Measurements from ENCODE around the gene PAX6. TPM values are rescaled to one million over a fixed set of nuclear protein-coding genes. Genes with fewer than 3 reads are reported as not detected.
"Not testable (repeated sequence)": the region's sequence is repeated elsewhere in the genome, so short reads cannot be mapped to it uniquely, and the experiment has no call there.

The PAX6 gene
- total RNA-seq, 1 donor from 2014 or later = 0.10 TPM

GRCh38 chr11:31767685-31768084, 43.4 kb downstream of the PAX6 start:
- DNase-seq = no peak

GRCh38 chr11:31767066-31767465, 44.1 kb downstream of the PAX6 start:
- DNase-seq = no peak

- DNase-seq = no peak
These were observed 46.4 kb downstream of the PAX6 start for GRCh38 chr11:31764766-31765165.

- DNase-seq = no peak
These were observed 46.9 kb downstream of the PAX6 start for GRCh38 chr11:31764261-31764660.

GRCh38 chr11:31763296-31763695, 47.8 kb downstream of the PAX6 start:
- no peak for DNase-seq

DNA sequence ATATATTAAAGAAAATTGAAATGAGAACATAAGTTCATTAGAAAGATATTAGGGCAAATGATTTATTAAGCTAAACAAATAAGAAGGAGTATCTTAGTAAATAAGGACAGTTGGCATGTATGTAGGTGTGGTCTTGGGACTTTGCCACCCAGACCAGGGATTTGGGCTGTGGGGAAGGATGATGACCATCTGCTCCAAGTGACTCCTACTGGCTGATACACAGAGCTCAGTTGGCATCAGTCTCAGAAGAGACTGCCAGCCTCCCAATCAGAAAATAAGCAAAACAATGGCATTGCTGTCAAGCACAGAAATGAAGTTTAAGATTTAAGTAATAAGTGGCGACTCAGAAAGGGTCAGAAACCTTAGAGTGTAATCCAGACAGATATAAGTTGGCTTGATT, 49.5 kb downstream of the PAX6 start:
- DNase-seq = no peak

- no peak for DNase-seq
These were observed 53.8 kb downstream of the PAX6 start for GRCh38 chr11:31757260-31757835.

DNA sequence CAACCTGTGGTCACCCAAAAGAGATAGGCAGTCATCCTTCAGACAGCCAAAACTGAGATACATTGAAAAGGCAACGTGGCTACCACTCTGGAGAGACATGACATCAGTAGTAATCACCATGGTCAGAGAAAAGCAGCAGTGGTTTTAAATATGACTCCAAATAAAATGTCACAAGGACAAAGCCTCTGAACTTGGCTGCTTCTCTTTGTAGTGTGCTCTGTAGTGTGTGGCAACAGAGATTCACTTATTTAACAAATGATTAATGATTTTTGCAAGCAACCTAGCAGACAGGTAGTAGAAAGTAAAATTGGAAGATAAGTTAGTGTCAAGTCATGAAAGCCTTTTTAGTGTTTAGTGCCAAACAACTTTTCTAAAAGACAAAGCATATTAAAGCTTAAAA, 63.5 kb downstream of the PAX6 start:
- no peak for DNase-seq

GRCh38 chr11:31740731-31741368, 70.3 kb downstream of the PAX6 start:
- not testable (repeated sequence) for DNase-seq

GRCh38 chr11:31740131-31740530, 71.0 kb downstream of the PAX6 start:
- DNase-seq = no peak
